Epithelial cell of esophagus (primary cell): ENCODE results near the gene PARVB.
A peak's percentile ranks its signal among the peaks of the same experiment; 100 is the strongest.

Experiments used
- DNase-seq: peaks from one replicate; pipeline ENCODE4 v3.0.0; 2010; ENCODE audit warnings: low read depth
- H3K4me3 ChIP-seq: 2 replicates; pipeline ENCODE4 v1.5.1; 2011; ENCODE audit warnings: mild to moderate bottlenecking, low read length, control low read depth
- CTCF ChIP-seq: IDR thresholded peaks from 2 replicates; pipeline ENCODE4 v1.5.1; 2011; ENCODE audit warnings: low read depth, mild to moderate bottlenecking, low read length, control low read depth, inconsistent platforms; ENCODE audit not compliant: insufficient read depth; ENCODE audit errors: missing control alignments

Gene PARVB

DNA sequence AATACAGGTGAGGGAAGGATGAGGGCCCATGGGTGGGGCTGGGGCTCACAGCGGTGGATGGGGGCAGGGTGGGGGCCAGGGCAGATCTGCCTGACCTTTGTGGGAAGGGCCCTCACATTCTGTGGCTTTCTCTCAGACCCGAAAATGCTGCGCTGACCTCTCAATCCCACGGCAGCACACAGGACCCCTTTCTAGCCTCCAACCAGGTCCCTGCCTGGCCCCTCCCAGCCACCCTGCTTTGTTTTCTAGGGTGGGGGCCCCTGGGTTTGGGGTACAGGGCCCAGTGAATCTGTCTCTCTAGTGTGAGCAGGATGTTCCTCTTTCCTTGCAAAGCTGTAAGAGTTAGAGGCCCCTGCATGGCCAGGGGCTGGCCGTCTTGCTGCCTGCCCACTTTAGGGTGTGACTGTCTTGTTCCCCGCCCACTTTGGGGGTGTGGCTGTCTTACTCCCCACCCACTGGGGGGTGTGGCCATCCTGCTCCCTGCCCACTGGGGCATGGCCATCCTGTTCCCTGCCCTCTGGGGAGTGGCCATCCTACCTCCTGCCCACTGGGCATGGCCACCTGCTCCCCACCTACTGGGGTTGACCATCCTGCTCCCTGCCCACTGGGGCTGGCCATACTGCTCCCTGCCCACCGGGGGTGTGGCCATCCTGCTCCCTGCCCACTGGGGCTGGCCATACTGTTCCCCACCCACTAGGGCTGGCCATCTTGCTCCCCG lies 168.2 kb downstream of the PARVB start:
- peak; percentile 28 for DNase-seq
- no peak for TF ChIP-seq CTCF
- H3K4me3 ChIP-seq = no peak overlapping the region

- no peak overlapping the region for H3K4me3 ChIP-seq
- DNase-seq = no peak
- TF ChIP-seq CTCF = no peak
Measured at GRCh38 chr22:44192816-44193534, 168.9 kb downstream of the PARVB start.

- TF ChIP-seq CTCF = no peak
- H3K4me3 ChIP-seq = no peak overlapping the region
- peak; percentile 22 for DNase-seq
Measured at GRCh38 chr22:44193535-44193891, 169.4 kb downstream of the PARVB start.

DNA sequence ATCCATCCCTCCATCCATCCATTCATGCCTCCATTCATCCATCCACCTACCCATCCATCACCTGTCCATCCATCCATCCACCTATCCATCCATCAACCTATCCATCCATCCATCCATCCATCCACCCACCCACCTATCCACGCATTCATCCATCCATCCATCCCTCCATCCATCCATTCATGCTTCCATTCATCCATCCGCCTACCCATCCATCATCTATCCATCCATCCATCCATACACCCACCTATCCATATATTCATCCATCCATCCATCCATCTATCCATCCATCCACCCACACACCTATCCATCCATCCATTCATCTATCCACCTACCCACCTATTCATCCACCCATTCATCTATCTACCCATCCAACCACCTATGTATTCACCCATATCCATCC lies 170.5 kb downstream of the PARVB start:
- no peak for DNase-seq
- no peak for TF ChIP-seq CTCF
- no peak overlapping the region for H3K4me3 ChIP-seq

- no peak for TF ChIP-seq CTCF
- H3K4me3 ChIP-seq = no peak overlapping the region
- DNase-seq = no peak
Measured at GRCh38 chr22:44195189-44195871, 171.2 kb downstream of the PARVB start.

GRCh38 chr22:44196241-44196640 lies 172.1 kb downstream of the PARVB start:
- no peak for TF ChIP-seq CTCF
- H3K4me3 ChIP-seq = no peak overlapping the region
- DNase-seq = no peak

GRCh38 chr22:44196731-44197131 lies 172.6 kb downstream of the PARVB start:
- no peak for TF ChIP-seq CTCF
- DNase-seq = no peak
- no peak overlapping the region for H3K4me3 ChIP-seq
